Measurements from ENCODE around the gene SLC27A6. TPM values are rescaled to one million over a fixed set of nuclear protein-coding genes. Genes with fewer than 3 reads are reported as not detected.

SLC27A6 gene
- total and polyA plus RNA-seq, 2 donors from 2014 or later: not detected

GRCh38 chr5:128988476-128988875 is 23.2 kb downstream of the SLC27A6 start:
- no peak overlapping the region for H3K9ac ChIP-seq (ENCODE audit: low read length in 3 of 3)
- H3K4me3 ChIP-seq (ENCODE audit: low read length in 3 of 3): no peak overlapping the region
- FAIRE-seq (no peak), DNase-seq (peak in 1 of 5 donors; percentile 22)
- H3K27ac ChIP-seq (ENCODE audit: low read depth in 2 of 2, low read length in 2 of 2): no peak overlapping the region
- no peaks in the 10 kb centered on the region for H3K9me3 ChIP-seq (ENCODE audit: control insufficient read depth in 2 of 3, insufficient read depth in 1 of 3, low read length in 3 of 3)
- intact Hi-C loops (cut with DNase I): no loop called here
- TF ChIP-seq CTCF (IDR thresholded peaks at IDR 0.05; ENCODE audit: borderline replicate concordance, extremely low read depth, insufficient read depth): no peak
- H3K36me3 ChIP-seq (ENCODE audit: control insufficient read depth in 2 of 3, insufficient read depth in 3 of 3, low read length in 3 of 3): no peaks in the 10 kb centered on the region
- no peaks in the 10 kb centered on the region for H3K27me3 ChIP-seq (ENCODE audit: control insufficient read depth, insufficient read depth, low read length)
- H3K4me1 ChIP-seq (ENCODE audit: control insufficient read depth in 2 of 3, insufficient read depth in 2 of 3, low read depth in 1 of 3, low read length in 3 of 3): no peaks in the 10 kb centered on the region

- DNase-seq: peak in 2 of 5 donors; percentile 61 to 77
- Histone ChIP-seq H3K36me3 (ENCODE audit: control insufficient read depth in 2 of 3, insufficient read depth in 3 of 3, low read length in 3 of 3) (no peaks in the 10 kb centered on the region), H3K4me1 (ENCODE audit: control insufficient read depth in 2 of 3, insufficient read depth in 2 of 3, low read depth in 1 of 3, low read length in 3 of 3) (no peaks in the 10 kb centered on the region), H3K4me3 (ENCODE audit: low read length in 3 of 3) (no peak overlapping the region), H3K27me3 (ENCODE audit: control insufficient read depth, insufficient read depth, low read length) (no peaks in the 10 kb centered on the region), H3K27ac (ENCODE audit: low read depth in 2 of 2, low read length in 2 of 2) (no peak overlapping the region), H3K9ac (ENCODE audit: low read length in 3 of 3) (no peak overlapping the region), H3K9me3 (ENCODE audit: control insufficient read depth in 2 of 3, insufficient read depth in 1 of 3, low read length in 3 of 3) (no peaks in the 10 kb centered on the region)
- no peak for FAIRE-seq
- no peak for TF ChIP-seq CTCF (IDR thresholded peaks at IDR 0.05; ENCODE audit: borderline replicate concordance, extremely low read depth, insufficient read depth)
- intact Hi-C loops (cut with DNase I): no loop called here
These were observed 36.7 kb downstream of the SLC27A6 start for GRCh38 chr5:129001841-129002526.

GRCh38 chr5:129002527-129002842 is 37.2 kb downstream of the SLC27A6 start:
- no peak for FAIRE-seq

More at GRCh38 chr5:129002527-129002842, 37.2 kb downstream of the SLC27A6 start:
- no peak for TF ChIP-seq CTCF (IDR thresholded peaks at IDR 0.05; ENCODE audit: borderline replicate concordance, extremely low read depth, insufficient read depth)
- DNase-seq: no peak
- Histone ChIP-seq H3K9me3 (ENCODE audit: control insufficient read depth in 2 of 3, insufficient read depth in 1 of 3, low read length in 3 of 3) (no peaks in the 10 kb centered on the region), H3K4me1 (ENCODE audit: control insufficient read depth in 2 of 3, insufficient read depth in 2 of 3, low read depth in 1 of 3, low read length in 3 of 3) (no peaks in the 10 kb centered on the region), H3K27me3 (ENCODE audit: control insufficient read depth, insufficient read depth, low read length) (no peaks in the 10 kb centered on the region), H3K36me3 (ENCODE audit: control insufficient read depth in 2 of 3, insufficient read depth in 3 of 3, low read length in 3 of 3) (no peaks in the 10 kb centered on the region), H3K4me3 (ENCODE audit: low read length in 3 of 3) (no peak overlapping the region), H3K27ac (ENCODE audit: low read depth in 2 of 2, low read length in 2 of 2) (no peak overlapping the region), H3K9ac (ENCODE audit: low read length in 3 of 3) (no peak overlapping the region)
- intact Hi-C loops (cut with DNase I): no loop called here
